ENCODE results near the gene SPTSSB. TPM values are rescaled to one million over a fixed set of nuclear protein-coding genes. Genes with fewer than 3 reads are reported as not detected.

The SPTSSB gene
- total RNA-seq, 4 donors from 2014 or later: 0.39 to 0.74 TPM; not detected in 2

GRCh38 chr3:161343986-161344385 lies 27.3 kb downstream of the SPTSSB start:
- 44 to 70% methylated on average over 1 of the region's 1 CpG for WGBS, 2 donors (ENCODE audit: low coverage in 1 of 2)
- no peak overlapping the region for H3K4me3 ChIP-seq
- H3K27me3 ChIP-seq: no peaks in the 10 kb centered on the region
- no peak for ATAC-seq
- no peaks in the 10 kb centered on the region for H3K36me3 ChIP-seq
- H3K27ac ChIP-seq: no peak overlapping the region
- TF ChIP-seq EP300 (IDR thresholded peaks at IDR 0.05): no peak
- TF ChIP-seq POLR2AphosphoS5 (IDR thresholded peaks at IDR 0.05): no peak
- TF ChIP-seq POLR2A (IDR thresholded peaks at IDR 0.05): no peak
- no peak for TF ChIP-seq CTCF (IDR thresholded peaks at IDR 0.05)
- no peaks in the 10 kb centered on the region for H3K4me1 ChIP-seq
- H3K9me3 ChIP-seq: no peaks in the 10 kb centered on the region

GRCh38 chr3:161343540-161343939 lies 27.8 kb downstream of the SPTSSB start:
- H3K9me3 ChIP-seq: no peaks in the 10 kb centered on the region
- H3K4me3 ChIP-seq: no peak overlapping the region
- TF ChIP-seq POLR2A (IDR thresholded peaks at IDR 0.05) (no peak), POLR2AphosphoS5 (IDR thresholded peaks at IDR 0.05) (no peak), CTCF (IDR thresholded peaks at IDR 0.05) (no peak), EP300 (IDR thresholded peaks at IDR 0.05) (no peak)
- no peaks in the 10 kb centered on the region for H3K4me1 ChIP-seq
- WGBS, 2 donors (ENCODE audit: low coverage in 1 of 2): 51 to 60% methylated on average over 3 of the region's 3 CpGs
- ATAC-seq: no peak
- H3K36me3 ChIP-seq: no peaks in the 10 kb centered on the region
- H3K27ac ChIP-seq: no peak overlapping the region
- no peaks in the 10 kb centered on the region for H3K27me3 ChIP-seq

- no peak for TF ChIP-seq CTCF (IDR thresholded peaks at IDR 0.05)
- no peak for TF ChIP-seq POLR2A (IDR thresholded peaks at IDR 0.05)
- no peak for TF ChIP-seq EP300 (IDR thresholded peaks at IDR 0.05)
- no peak for TF ChIP-seq POLR2AphosphoS5 (IDR thresholded peaks at IDR 0.05)
- WGBS, 2 donors (ENCODE audit: low coverage in 1 of 2): 27 to 68% methylated on average over 1 to 3 of the region's 3 CpGs
Measured at GRCh38 chr3:161342629-161343028, 28.7 kb downstream of the SPTSSB start.

GRCh38 chr3:161339517-161340500 lies 31.5 kb downstream of the SPTSSB start:
- Histone ChIP-seq H3K9me3 (no peaks in the 10 kb centered on the region), H3K27me3 (no peaks in the 10 kb centered on the region), H3K36me3 (no peaks in the 10 kb centered on the region), H3K27ac (no peak overlapping the region), H3K4me3 (no peak overlapping the region), H3K4me1 (no peaks in the 10 kb centered on the region)
- WGBS, 2 donors (ENCODE audit: low coverage in 1 of 2): 27 to 36% methylated on average over 4 of the region's 4 CpGs
- TF ChIP-seq CTCF (IDR thresholded peaks at IDR 0.05): no peak
- no peak for TF ChIP-seq EP300 (IDR thresholded peaks at IDR 0.05)
- no peak for TF ChIP-seq POLR2AphosphoS5 (IDR thresholded peaks at IDR 0.05)
- TF ChIP-seq POLR2A (IDR thresholded peaks at IDR 0.05): no peak
- no peak for ATAC-seq

More at GRCh38 chr3:161342629-161343028, 28.7 kb downstream of the SPTSSB start:
- Histone ChIP-seq H3K9me3 (no peaks in the 10 kb centered on the region), H3K27me3 (no peaks in the 10 kb centered on the region), H3K4me1 (no peaks in the 10 kb centered on the region), H3K4me3 (no peak overlapping the region), H3K27ac (no peak overlapping the region), H3K36me3 (no peaks in the 10 kb centered on the region)
- ATAC-seq: no peak

GRCh38 chr3:161337311-161337710 lies 34.0 kb downstream of the SPTSSB start:
- TF ChIP-seq CTCF (IDR thresholded peaks at IDR 0.05): no peak
- no peak for TF ChIP-seq POLR2A (IDR thresholded peaks at IDR 0.05)
- TF ChIP-seq POLR2AphosphoS5 (IDR thresholded peaks at IDR 0.05): no peak
- TF ChIP-seq EP300 (IDR thresholded peaks at IDR 0.05): no peak
- Histone ChIP-seq H3K4me1 (no peaks in the 10 kb centered on the region), H3K4me3 (no peak overlapping the region), H3K9me3 (no peaks in the 10 kb centered on the region), H3K27me3 (no peaks in the 10 kb centered on the region), H3K36me3 (no peaks in the 10 kb centered on the region), H3K27ac (no peak overlapping the region)
- no peak for ATAC-seq

Measured in gastroesophageal sphincter (tissue), 4 donors.